Stimulated activated effector memory CD8-positive, alpha-beta T cell treated with anti-CD3 and anti-CD28 coated beads, Interleukin-12 subunit alpha, Interleukin-12 subunit beta, amount 100 ng/mL, for 72 hours (primary cell): ENCODE data around the gene MBOAT2.
A peak's percentile ranks its signal among the peaks of the same experiment; 100 is the strongest.
"Not testable (repeated sequence)": the region's sequence is repeated elsewhere in the genome, so short reads cannot be mapped to it uniquely, and the experiment has no call there.

Experiments used
- ATAC-seq: fragments of 150-1000 bp; cut with Tn5 transposase; 2 replicates; pipeline ENCODE4 v1.10.0; 2021
- DNase-seq, 2 donors: peaks; one replicate each; pipeline ENCODE4 v3.0.0; 2021 to 2022; ENCODE audit warnings: low spot score in 2 of 2
- H3K27ac Mint-ChIP-seq: one replicate; pipeline ENCODE4 v1.8.0; 2022; ENCODE audit warnings: mild to moderate bottlenecking, mixed read lengths
- H3K36me3 Mint-ChIP-seq: one replicate; pipeline ENCODE4 v1.8.0; 2022; ENCODE audit warnings: mild to moderate bottlenecking, mixed read lengths
- H3K4me1 Mint-ChIP-seq: one replicate; pipeline ENCODE4 v1.8.0; 2022; ENCODE audit warnings: mixed read lengths
- H3K4me3 Mint-ChIP-seq: one replicate; pipeline ENCODE4 v1.8.0; 2022; ENCODE audit warnings: mild to moderate bottlenecking, mixed read lengths
- H3K9me3 Mint-ChIP-seq: one replicate; pipeline ENCODE4 v1.8.0; 2022; ENCODE audit warnings: mixed read lengths

Gene MBOAT2

GRCh38 chr2:8925411-8925810 lies 78.1 kb downstream of the MBOAT2 start:
- Mint-ChIP-seq H3K4me1 (no peaks in the 10 kb centered on the region), H3K9me3 (no peaks in the 10 kb centered on the region), H3K36me3 (no peaks in the 10 kb centered on the region), H3K4me3 (no peak overlapping the region), H3K27ac (no peak overlapping the region)
- no peak for ATAC-seq
- no peak for DNase-seq

GRCh38 chr2:8923183-8923582 lies 80.3 kb downstream of the MBOAT2 start:
- Mint-ChIP-seq H3K4me1 (no peaks in the 10 kb centered on the region), H3K27ac (no peak overlapping the region), H3K36me3 (no peaks in the 10 kb centered on the region), H3K9me3 (no peaks in the 10 kb centered on the region), H3K4me3 (no peak overlapping the region)
- no peak for ATAC-seq
- DNase-seq: no peak

DNA sequence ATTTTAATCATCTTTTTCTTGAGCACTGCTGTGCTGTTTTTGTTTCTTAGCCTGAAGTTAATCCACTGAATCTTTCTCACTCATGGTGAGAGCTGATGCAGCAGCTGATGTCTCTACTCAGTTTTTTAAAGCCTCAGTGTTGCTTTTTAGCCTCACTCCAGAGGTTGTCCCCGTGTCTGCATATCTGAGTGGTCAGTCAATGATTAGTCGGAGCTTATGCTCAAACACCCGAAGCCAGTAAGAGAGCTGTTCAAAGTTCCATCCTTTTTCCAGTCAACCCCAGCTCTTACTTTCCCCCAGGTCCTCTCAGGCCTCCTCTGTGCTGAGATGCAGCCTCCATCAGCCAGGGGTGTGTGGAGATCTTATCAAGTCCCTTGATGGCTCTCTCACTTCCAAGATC lies 81.1 kb downstream of the MBOAT2 start:
- no peaks in the 10 kb centered on the region for H3K36me3 Mint-ChIP-seq
- DNase-seq (no peak), ATAC-seq (no peak)
- H3K9me3 Mint-ChIP-seq: no peaks in the 10 kb centered on the region
- no peak overlapping the region for H3K27ac Mint-ChIP-seq
- no peaks in the 10 kb centered on the region for H3K4me1 Mint-ChIP-seq
- no peak overlapping the region for H3K4me3 Mint-ChIP-seq

DNA sequence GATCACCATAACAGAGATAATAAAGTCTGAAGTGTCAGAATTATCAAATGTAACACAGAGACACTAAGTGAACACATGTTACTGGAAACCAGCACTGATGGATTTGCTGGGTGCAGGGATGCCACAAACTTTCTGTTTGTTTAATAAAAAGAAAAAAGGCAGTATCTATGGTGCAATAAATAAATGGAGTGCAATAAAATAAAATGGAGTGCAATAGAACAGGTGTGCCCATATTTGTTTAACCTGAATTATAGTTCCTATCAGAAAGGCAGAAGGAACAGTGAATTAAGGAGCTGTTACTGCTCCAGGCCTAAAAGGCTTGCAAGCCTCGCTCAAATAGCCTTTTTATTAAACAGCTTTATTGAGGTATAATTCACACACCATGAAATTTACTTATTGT lies 85.1 kb downstream of the MBOAT2 start:
- Mint-ChIP-seq H3K27ac (no peak overlapping the region), H3K4me3 (no peak overlapping the region), H3K4me1 (no peaks in the 10 kb centered on the region), H3K9me3 (no peaks in the 10 kb centered on the region), H3K36me3 (no peaks in the 10 kb centered on the region)
- DNase-seq: no peak
- ATAC-seq: no peak

- Mint-ChIP-seq H3K4me3 (no peak overlapping the region), H3K27ac (no peak overlapping the region), H3K4me1 (no peaks in the 10 kb centered on the region), H3K36me3 (no peaks in the 10 kb centered on the region), H3K9me3 (peaks cover 2% of the 10 kb centered on the region)
- DNase-seq (no peak), ATAC-seq (no peak)
Observed at GRCh38 chr2:8915941-8916340, 87.5 kb downstream of the MBOAT2 start.

GRCh38 chr2:8913767-8914166 lies 89.7 kb downstream of the MBOAT2 start:
- H3K36me3 Mint-ChIP-seq, ATAC-seq, H3K4me1 Mint-ChIP-seq, H3K27ac Mint-ChIP-seq, H3K9me3 Mint-ChIP-seq, DNase-seq, H3K4me3 Mint-ChIP-seq: not testable (repeated sequence)

DNA sequence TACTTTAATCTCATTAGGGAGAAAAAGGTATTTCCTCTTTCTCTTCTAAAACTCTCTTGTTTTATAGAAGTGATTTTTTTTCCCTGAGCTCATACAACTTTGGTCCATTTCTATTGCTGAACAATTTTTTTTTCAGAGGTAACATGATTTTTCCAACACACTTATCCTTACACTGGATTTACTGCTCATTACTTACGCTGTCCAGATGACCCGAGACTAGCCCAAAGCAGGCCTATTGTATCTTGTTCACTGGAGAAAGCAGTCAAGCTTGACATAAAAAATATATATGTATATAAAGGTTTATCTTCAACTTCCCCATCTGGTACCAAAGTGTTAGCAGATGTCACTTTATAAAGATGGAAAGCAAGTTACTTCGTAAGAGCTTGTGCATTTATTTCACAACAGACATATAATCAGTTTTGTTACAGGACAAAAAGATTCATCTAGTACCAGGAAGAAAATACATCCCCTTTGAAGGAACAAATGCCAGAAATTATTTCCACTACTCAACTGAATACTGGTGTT lies 95.7 kb downstream of the MBOAT2 start:
- Mint-ChIP-seq H3K4me3 (no peak overlapping the region), H3K27ac (no peak overlapping the region), H3K36me3 (no peaks in the 10 kb centered on the region), H3K4me1 (no peaks in the 10 kb centered on the region), H3K9me3 (peaks cover 6% of the 10 kb centered on the region)
- DNase-seq: no peak
- ATAC-seq: no peak

- not testable (repeated sequence) for DNase-seq, H3K27ac Mint-ChIP-seq, H3K4me3 Mint-ChIP-seq, H3K9me3 Mint-ChIP-seq, ATAC-seq, H3K4me1 Mint-ChIP-seq, H3K36me3 Mint-ChIP-seq
Observed at GRCh38 chr2:8903924-8904323, 99.6 kb downstream of the MBOAT2 start.

DNA sequence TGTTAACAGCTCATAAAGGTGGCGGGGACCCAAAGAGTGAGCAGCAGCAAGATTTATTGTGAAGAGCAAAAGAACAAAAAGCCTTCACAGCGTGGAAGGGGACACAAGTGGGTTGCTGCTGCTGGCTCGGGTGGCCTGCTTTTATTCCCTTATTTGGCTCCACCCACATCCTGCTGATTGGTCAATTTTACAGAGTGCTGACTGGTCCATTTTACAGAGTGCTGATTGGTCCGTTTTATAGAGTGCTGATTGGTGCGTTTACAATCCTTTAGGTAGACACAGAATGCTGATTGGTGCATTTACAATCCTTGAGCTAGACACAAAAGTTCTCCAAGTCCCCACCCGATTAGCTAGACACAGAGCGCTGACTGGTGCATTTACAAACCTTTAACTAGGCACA lies 100.7 kb downstream of the MBOAT2 start:
- H3K36me3 Mint-ChIP-seq, H3K27ac Mint-ChIP-seq, DNase-seq, H3K9me3 Mint-ChIP-seq, H3K4me3 Mint-ChIP-seq, ATAC-seq, H3K4me1 Mint-ChIP-seq: not testable (repeated sequence)

DNA sequence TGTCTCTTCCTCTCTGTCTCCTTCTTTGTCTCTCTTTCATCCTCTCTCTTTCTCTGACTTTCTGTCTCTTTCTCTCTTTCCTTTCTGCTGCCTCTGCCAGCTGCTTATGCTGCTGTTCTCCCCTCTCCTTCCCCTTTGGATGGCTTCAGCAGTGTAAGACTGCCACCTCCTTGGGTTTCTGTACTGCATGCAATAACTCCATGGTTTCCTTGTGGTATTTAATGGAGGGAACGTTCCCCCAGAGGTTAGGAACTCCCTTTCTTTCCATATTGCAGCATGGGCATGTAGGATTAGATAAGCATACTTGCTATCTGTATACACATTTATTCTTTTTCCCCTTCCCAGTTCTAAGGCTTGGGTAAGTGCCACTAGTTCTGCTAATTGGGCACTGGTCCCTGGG lies 106.3 kb downstream of the MBOAT2 start:
- not testable (repeated sequence) for ATAC-seq

GRCh38 chr2:8896671-8897070 lies 106.8 kb downstream of the MBOAT2 start:
- H3K4me3 Mint-ChIP-seq, H3K36me3 Mint-ChIP-seq, H3K27ac Mint-ChIP-seq, H3K9me3 Mint-ChIP-seq, DNase-seq, ATAC-seq, H3K4me1 Mint-ChIP-seq: not testable (repeated sequence)

More for the DNA sequence above, 106.3 kb downstream of the MBOAT2 start:
- not testable (repeated sequence) for H3K36me3 Mint-ChIP-seq, H3K4me1 Mint-ChIP-seq, H3K27ac Mint-ChIP-seq, H3K9me3 Mint-ChIP-seq, DNase-seq, H3K4me3 Mint-ChIP-seq

DNA sequence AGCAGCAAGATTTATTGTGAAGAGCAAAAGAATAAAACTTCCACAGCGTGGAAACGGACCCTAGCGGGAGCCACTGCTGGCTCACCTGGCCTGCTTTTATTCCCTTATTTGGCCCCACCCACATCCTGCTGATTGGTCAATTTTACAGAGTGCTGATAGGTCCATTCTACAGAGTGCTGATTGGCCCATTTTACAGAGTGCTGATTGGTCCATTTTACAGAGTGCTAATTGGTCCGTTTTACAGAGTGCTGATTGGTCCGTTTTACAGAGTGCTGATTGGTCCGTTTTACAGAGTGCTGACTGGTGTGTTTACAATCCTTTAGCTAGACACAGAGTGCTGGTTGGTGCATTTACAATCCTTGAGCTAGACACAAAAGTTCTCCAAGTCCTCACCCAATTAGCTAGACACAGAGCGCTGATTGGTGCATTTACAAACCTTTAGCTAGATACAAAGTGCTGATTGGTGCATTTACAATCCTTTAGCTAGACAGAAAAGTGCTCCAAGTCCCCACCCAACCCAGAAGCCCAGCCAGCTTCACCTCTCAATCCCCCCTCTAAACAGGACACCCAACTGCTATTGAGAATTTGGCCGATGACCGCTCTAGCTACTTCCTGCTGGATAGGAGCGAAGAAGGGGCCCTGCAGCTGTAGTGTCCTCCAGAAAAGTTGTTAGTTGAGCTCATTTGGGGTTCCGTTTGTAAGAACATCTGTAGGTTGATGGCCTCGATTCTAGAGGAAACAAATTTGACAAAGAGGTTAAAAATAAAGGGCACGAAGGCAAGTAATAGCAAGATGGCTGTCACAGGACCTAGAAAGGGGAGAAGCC lies 108.2 kb downstream of the MBOAT2 start:
- DNase-seq, H3K36me3 Mint-ChIP-seq, H3K27ac Mint-ChIP-seq, ATAC-seq, H3K4me1 Mint-ChIP-seq, H3K9me3 Mint-ChIP-seq, H3K4me3 Mint-ChIP-seq: not testable (repeated sequence)

DNA sequence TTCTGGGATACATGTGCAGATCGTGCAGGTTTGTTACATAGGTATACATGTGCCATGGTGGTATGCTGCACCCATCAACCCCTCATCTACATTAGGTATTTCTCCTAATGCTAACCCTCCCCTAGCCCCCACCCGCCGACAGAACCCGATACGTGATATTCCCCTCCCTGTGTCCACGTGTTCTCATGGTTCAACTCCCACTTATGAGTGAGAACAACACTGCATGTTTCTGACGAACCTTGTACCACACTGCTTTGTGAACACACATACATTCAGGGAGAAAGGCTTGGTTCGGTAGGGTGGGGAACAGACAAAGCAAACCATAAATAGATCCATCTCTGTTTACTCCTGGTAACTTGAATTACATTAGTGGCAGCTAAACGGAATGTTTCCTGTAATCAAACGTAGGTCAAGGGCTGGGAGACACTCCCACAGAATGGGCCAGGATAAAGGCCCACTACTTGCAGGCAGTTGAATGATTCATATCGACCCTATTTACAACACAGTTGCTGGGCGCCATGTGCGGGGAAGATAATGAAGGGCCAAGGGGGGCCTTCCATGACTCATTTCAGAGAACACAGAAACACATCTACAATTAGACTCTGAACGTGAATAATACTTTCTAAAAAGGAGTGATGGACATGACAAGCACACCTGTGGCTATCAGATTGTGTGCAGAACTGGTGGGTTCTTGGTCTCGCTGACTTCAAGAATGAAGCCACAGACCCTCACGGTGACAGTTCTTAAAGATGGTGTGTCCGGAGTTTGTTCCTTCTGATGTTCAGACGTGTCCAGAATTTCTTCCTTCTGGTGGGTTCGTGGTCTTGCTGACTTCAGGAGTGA lies 109.3 kb downstream of the MBOAT2 start:
- ATAC-seq (no peak), DNase-seq (no peak)
- H3K27ac Mint-ChIP-seq: no peak overlapping the region
- no peaks in the 10 kb centered on the region for H3K36me3 Mint-ChIP-seq
- H3K4me3 Mint-ChIP-seq: no peak overlapping the region
- H3K9me3 Mint-ChIP-seq: peaks cover 3% of the 10 kb centered on the region
- no peaks in the 10 kb centered on the region for H3K4me1 Mint-ChIP-seq

DNA sequence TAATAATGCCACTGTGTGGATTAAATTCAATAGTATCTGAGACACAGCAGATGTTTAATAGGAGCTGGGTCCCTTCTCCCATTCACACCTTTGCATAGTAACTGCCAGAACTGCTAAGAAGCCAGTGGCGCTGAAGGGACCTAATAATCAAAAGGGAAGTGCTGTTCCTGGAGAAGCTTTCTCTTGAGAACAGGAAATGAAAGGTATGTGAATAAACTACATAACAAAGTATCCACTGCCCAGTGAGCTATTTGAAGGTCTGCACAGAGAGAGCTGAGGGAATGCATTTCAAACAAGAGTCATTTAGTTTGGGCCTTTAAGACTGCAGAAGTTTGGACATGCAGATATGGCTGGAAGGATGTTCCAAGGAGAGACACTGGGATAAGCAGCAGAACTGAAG lies 110.0 kb downstream of the MBOAT2 start:
- ATAC-seq (no peak), DNase-seq (no peak)
- H3K9me3 Mint-ChIP-seq: peaks cover 3% of the 10 kb centered on the region
- H3K4me1 Mint-ChIP-seq: no peaks in the 10 kb centered on the region
- H3K27ac Mint-ChIP-seq: no peak overlapping the region
- H3K36me3 Mint-ChIP-seq: no peaks in the 10 kb centered on the region
- no peak overlapping the region for H3K4me3 Mint-ChIP-seq

DNA sequence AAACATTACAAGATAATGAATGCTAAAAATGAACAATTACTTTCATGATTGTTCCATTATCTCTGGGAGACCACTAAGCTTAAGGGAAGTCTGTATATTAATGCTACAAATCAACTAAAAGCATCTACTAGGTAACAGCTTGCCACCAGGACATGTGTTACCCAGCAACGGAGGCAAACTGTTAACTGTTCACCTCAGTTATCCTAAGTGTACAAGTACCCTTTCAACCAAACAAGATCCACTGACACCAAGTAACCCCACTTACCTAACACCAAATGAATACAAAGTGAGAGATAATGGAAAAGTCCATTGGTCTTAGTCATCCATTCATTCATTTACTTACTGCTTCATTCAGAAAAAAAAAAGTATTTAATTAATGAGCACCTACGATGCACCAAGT lies 111.4 kb downstream of the MBOAT2 start:
- ATAC-seq: no peak
- Mint-ChIP-seq H3K27ac (no peak overlapping the region), H3K9me3 (peaks cover 3% of the 10 kb centered on the region), H3K4me3 (no peak overlapping the region), H3K4me1 (no peaks in the 10 kb centered on the region), H3K36me3 (no peaks in the 10 kb centered on the region)
- DNase-seq: no peak

- Mint-ChIP-seq H3K4me1 (no peaks in the 10 kb centered on the region), H3K4me3 (no peak overlapping the region), H3K27ac (no peak overlapping the region), H3K9me3 (no peaks in the 10 kb centered on the region), H3K36me3 (no peaks in the 10 kb centered on the region)
- ATAC-seq: no peak
- peak in 1 of 2 donors; percentile 26 for DNase-seq
Observed at GRCh38 chr2:8889978-8890377, 113.5 kb downstream of the MBOAT2 start.
